SK-N-SH (cell line): Measurements from ENCODE around the gene RASSF3. TPM values are rescaled to one million over a fixed set of nuclear protein-coding genes. Genes with fewer than 3 reads are reported as not detected.
A peak's percentile ranks its signal among the peaks of the same experiment; 100 is the strongest.

ENCODE experiments used
- CTCF ChIA-PET: fragments of 300-600, 350-600 bp; formaldehyde crosslinking; extraction: SDS; loops from one replicate; lab custom pipeline; 2021; lab: Yijun Ruan, JAX
- POLR2A ChIA-PET: fragments of 350-600 bp; sonication (Branson Sonifier 250); formaldehyde crosslinking; extraction: SDS; loops from one replicate; lab custom pipeline; 2020; ENCODE audit warnings: antibody characterized with exemption, inconsistent platforms; lab: Yijun Ruan, JAX
- DNase-seq: peaks from one replicate; pipeline ENCODE4 v3.0.0; 2012
- H2AFZ ChIP-seq: fragments of 200-600 bp; sonication (generic); 2 replicates; pipeline ENCODE4 v1.8.1; 2016; ENCODE audit warnings: antibody characterized with exemption, mild to moderate bottlenecking, low read depth
- H3F3A ChIP-seq: fragments of 200-600 bp; sonication (generic); replicated peaks from 2 replicates; pipeline ENCODE3; 2016; ENCODE audit warnings: antibody characterized with exemption, mild to moderate bottlenecking; ENCODE audit not compliant: insufficient read depth
- H3K27ac ChIP-seq, 2 experiments: fragments of 200-500 bp in 1 of 2; fragments of 200-600 bp in 1 of 2; sonication (Bioruptor generic) in 1 of 2; sonication (generic), shearing (Covaris generic) in 1 of 2; 2 replicates each; pipeline versions ENCODE4 v1.5.1 to v1.6.1; 2014 to 2016; ENCODE audit warnings: low read depth in 2 of 2, inconsistent platforms in 1 of 2, low read length in 1 of 2, mild to moderate bottlenecking in 1 of 2, mixed read lengths in 1 of 2
- H3K27me3 ChIP-seq: fragments of 200-600 bp; sonication (generic), shearing (Covaris generic); 2 replicates; pipeline ENCODE4 v1.6.1; 2016; ENCODE audit warnings: mixed run types; ENCODE audit not compliant: insufficient read depth
- H3K36me3 ChIP-seq, 2 experiments: fragments of 200-500 bp in 1 of 2; fragments of 200-600 bp in 1 of 2; sonication (Bioruptor generic) in 1 of 2; sonication (generic) in 1 of 2; replicated peaks in 1 of 2; 2 replicates each; pipeline versions ENCODE3 to v1.5.1; 2014 to 2016; ENCODE audit warnings: low read length in 1 of 2, mild to moderate bottlenecking in 1 of 2; ENCODE audit not compliant: insufficient read depth in 2 of 2, control insufficient read depth in 1 of 2
- H3K4me1 ChIP-seq, 2 experiments: fragments of 200-500 bp in 1 of 2; fragments of 200-600 bp in 1 of 2; sonication (Bioruptor generic) in 1 of 2; sonication (generic), shearing (Covaris generic) in 1 of 2; 2 replicates each; pipeline versions ENCODE4 v1.5.1 to v1.6.1; 2014 to 2016; ENCODE audit warnings: low read depth in 1 of 2, low read length in 1 of 2, mixed run types in 1 of 2; ENCODE audit not compliant: insufficient read depth in 2 of 2, control insufficient read depth in 1 of 2
- H3K4me2 ChIP-seq: fragments of 200-600 bp; sonication (generic), shearing (Covaris generic); 2 replicates; pipeline ENCODE4 v1.6.1; 2017; ENCODE audit warnings: mixed run types
- H3K4me3 ChIP-seq, 2 experiments: fragments of 200-500 bp in 1 of 2; fragments of 200-600 bp in 1 of 2; sonication (Bioruptor generic) in 1 of 2; sonication (generic), shearing (Covaris generic) in 1 of 2; 2 replicates each; pipeline versions ENCODE4 v1.5.1 to v1.8.1; 2014 to 2016; ENCODE audit warnings: low read depth in 2 of 2, inconsistent platforms in 1 of 2, low read length in 1 of 2, mild to moderate bottlenecking in 1 of 2, mixed read lengths in 1 of 2, moderate library complexity in 1 of 2
- H3K79me2 ChIP-seq: fragments of 200-600 bp; sonication (generic); 2 replicates; pipeline ENCODE4 v1.8.1; 2017; ENCODE audit warnings: mild to moderate bottlenecking; ENCODE audit not compliant: insufficient read depth
- H3K9ac ChIP-seq: fragments of 200-600 bp; sonication (generic); 2 replicates; pipeline ENCODE4 v1.6.1; 2017; ENCODE audit warnings: mixed run types
- H3K9me2 ChIP-seq: fragments of 200-600 bp; sonication (generic); 2 replicates; pipeline ENCODE4 v1.6.1; 2017; ENCODE audit warnings: mixed run types
- H3K9me3 ChIP-seq: fragments of 200-600 bp; sonication (generic); 2 replicates; pipeline ENCODE4 v1.6.1; 2017; ENCODE audit warnings: mixed run types, mild to moderate bottlenecking, moderate library complexity
- H4K20me1 ChIP-seq: fragments of 200-600 bp; sonication (generic); 2 replicates; pipeline ENCODE4 v1.6.1; 2017; ENCODE audit warnings: mild to moderate bottlenecking, mixed run types; ENCODE audit not compliant: insufficient read depth
- CHD2 ChIP-seq: fragments of 150-350 bp; IDR thresholded peaks from 2 replicates; pipeline ENCODE4 v1.6.1; 2018; ENCODE audit warnings: low read length; ENCODE audit not compliant: partially characterized antibody
- ELF1 ChIP-seq: IDR thresholded peaks from 2 replicates; pipeline ENCODE4 v1.4.0; 2012
- EP300 ChIP-seq, 2 experiments: IDR thresholded peaks; 2 replicates each; pipeline versions ENCODE4 v1.4.0 to v1.6.1; 2012; ENCODE audit warnings: borderline replicate concordance in 1 of 2, low read depth in 1 of 2, low read length in 1 of 2
- FOSL2 ChIP-seq: IDR thresholded peaks from 2 replicates; pipeline ENCODE4 v1.4.0; 2012; ENCODE audit warnings: low read depth, mild to moderate bottlenecking, moderate library complexity, borderline replicate concordance
- FOXJ3 ChIP-seq: sonication (generic); formaldehyde crosslinking; IDR thresholded peaks from 2 replicates; pipeline ENCODE4 v1.5.1; 2020; ENCODE audit warnings: mild to moderate bottlenecking, missing genetic modification reagents
- GABPA ChIP-seq: IDR thresholded peaks from 2 replicates; pipeline ENCODE4 v1.4.0; 2012; ENCODE audit warnings: low read depth, mild to moderate bottlenecking
- GATA2 ChIP-seq: sonication (generic); formaldehyde crosslinking; IDR thresholded peaks from 2 replicates; pipeline ENCODE4 v1.5.0; 2020; ENCODE audit warnings: mild to moderate bottlenecking, missing genetic modification reagents
- MXI1 ChIP-seq: IDR thresholded peaks from 2 replicates; pipeline ENCODE4 v1.6.1; 2012; ENCODE audit warnings: mild to moderate bottlenecking, low read depth, low read length, improper control_type of control experiment
- NRF1 ChIP-seq: IDR thresholded peaks from 2 replicates; pipeline ENCODE4 v1.6.1; 2012; ENCODE audit warnings: low read depth, mild to moderate bottlenecking, low read length
- RCOR1 ChIP-seq: fragments of 150-350 bp; IDR thresholded peaks from 2 replicates; pipeline ENCODE4 v1.6.1; 2017; ENCODE audit warnings: antibody characterized with exemption, low read length
- SIN3A ChIP-seq: IDR thresholded peaks from 2 replicates; pipeline ENCODE4 v1.6.1; 2012; ENCODE audit warnings: low read depth, mild to moderate bottlenecking, low read length, moderate library complexity, borderline replicate concordance
- SMC3 ChIP-seq: IDR thresholded peaks from 2 replicates; pipeline ENCODE4 v1.6.1; 2012; ENCODE audit warnings: low read depth, low read length, improper control_type of control experiment
- TEAD4 ChIP-seq: IDR thresholded peaks from 2 replicates; pipeline ENCODE4 v1.4.0; 2012; ENCODE audit warnings: mild to moderate bottlenecking, borderline replicate concordance; ENCODE audit not compliant: insufficient read depth
- WGBS: methylation state at CpG from one replicate; pipeline ENCODE4 v1.1.6; 2017; ENCODE audit warnings: low lambda C conversion rate; 5-methylcytosine and 5-hydroxymethylcytosine counted together
- polyA plus RNA-seq, 3 experiments: library from polyadenylated mRNA; depleted of rRNA; stranded (reverse); fragments of >200 nt; gene quantifications; 2 replicates each; pipeline ENCODE4 v1.2.3, GENCODE V29; 2012
- TF ChIP-seq, protein P1 (sequence below): IDR thresholded peaks from 2 replicates; pipeline ENCODE4 v1.4.0; 2012; ENCODE audit warnings: low read depth, borderline replicate concordance
- TF ChIP-seq, protein P2 (sequence below): fragments of 150-350 bp; IDR thresholded peaks from 2 replicates; pipeline ENCODE4 v1.6.1; 2016; ENCODE audit warnings: mild to moderate bottlenecking, low read depth, low read length
- TF ChIP-seq, protein P3 (sequence below): fragments of 200-600 bp; sonication (generic); IDR thresholded peaks from 2 replicates; pipeline ENCODE4 v1.6.1; 2017; ENCODE audit warnings: antibody characterized with exemption, mild to moderate bottlenecking, moderate library complexity
- TF ChIP-seq, protein P4 (sequence below): IDR thresholded peaks from 2 replicates; pipeline ENCODE4 v1.4.0; 2012; ENCODE audit warnings: low read depth

Gene RASSF3
- polyA plus RNA-seq, 1 of the 3 experiments (the other 2 are of a cell fraction), result 11.1 TPM

DNA sequence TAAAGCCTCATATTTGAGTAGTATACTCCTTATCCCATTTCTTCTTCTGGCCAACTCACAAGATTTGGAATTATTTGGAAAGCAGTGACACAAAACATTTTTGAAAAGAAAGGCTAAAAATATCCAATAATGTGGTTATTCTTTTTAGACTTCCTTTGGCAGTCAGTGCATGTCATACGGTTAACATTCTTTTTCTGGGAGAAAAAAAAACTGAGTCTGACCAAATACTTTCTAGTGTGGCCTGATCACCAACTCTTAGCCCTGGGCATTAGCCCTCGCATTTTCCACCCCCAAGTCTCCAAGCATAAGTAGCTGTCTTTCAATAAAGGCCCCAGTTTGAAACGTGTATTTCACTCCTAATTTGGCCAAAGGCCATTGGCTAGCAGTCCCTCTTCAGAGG, 5.9 kb downstream of the RASSF3 start:
- Histone ChIP-seq H3K9me3 (no peaks in the 10 kb centered on the region), H3F3A (peaks cover 12% of the 10 kb centered on the region), H3K27ac (peak overlapping the region; percentile 60 to 69), H3K27me3 (no peaks in the 10 kb centered on the region), H3K4me2 (peak overlapping the region; percentile 52; the same call in 1 of the 2 replicates), H3K79me2 (peaks cover 100% of the 10 kb centered on the region), H3K9ac (0 out of 2 replicates have a peak overlapping the region, but pooled peaks have one; percentile 6), H2AFZ (0 out of 2 replicates have a peak overlapping the region, but pooled peaks have one; percentile 39), H3K9me2 (no peaks in the 10 kb centered on the region), H3K4me1 (peaks cover 9 to 25% of the 10 kb centered on the region in 2 experiments; a peak in 3 of 4 replicates), H3K4me3 (peak overlapping the region in 1 of 2 experiments; percentile 30; a peak in 1 of 4 replicates), H3K36me3 (peaks cover 0 to 8% of the 10 kb centered on the region in 2 experiments), H4K20me1 (no peaks in the 10 kb centered on the region)
- TF ChIP-seq GABPA (no peak), FOXJ3 (CRISPR knock-in tag) (no peak)
- TF ChIP-seq, protein P1, sequence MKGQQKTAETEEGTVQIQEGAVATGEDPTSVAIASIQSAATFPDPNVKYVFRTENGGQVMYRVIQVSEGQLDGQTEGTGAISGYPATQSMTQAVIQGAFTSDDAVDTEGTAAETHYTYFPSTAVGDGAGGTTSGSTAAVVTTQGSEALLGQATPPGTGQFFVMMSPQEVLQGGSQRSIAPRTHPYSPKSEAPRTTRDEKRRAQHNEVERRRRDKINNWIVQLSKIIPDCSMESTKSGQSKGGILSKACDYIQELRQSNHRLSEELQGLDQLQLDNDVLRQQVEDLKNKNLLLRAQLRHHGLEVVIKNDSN, result no peak
- TF ChIP-seq, protein P2, sequence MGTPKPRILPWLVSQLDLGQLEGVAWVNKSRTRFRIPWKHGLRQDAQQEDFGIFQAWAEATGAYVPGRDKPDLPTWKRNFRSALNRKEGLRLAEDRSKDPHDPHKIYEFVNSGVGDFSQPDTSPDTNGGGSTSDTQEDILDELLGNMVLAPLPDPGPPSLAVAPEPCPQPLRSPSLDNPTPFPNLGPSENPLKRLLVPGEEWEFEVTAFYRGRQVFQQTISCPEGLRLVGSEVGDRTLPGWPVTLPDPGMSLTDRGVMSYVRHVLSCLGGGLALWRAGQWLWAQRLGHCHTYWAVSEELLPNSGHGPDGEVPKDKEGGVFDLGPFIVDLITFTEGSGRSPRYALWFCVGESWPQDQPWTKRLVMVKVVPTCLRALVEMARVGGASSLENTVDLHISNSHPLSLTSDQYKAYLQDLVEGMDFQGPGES, result no peak
- TF ChIP-seq, protein P3, sequence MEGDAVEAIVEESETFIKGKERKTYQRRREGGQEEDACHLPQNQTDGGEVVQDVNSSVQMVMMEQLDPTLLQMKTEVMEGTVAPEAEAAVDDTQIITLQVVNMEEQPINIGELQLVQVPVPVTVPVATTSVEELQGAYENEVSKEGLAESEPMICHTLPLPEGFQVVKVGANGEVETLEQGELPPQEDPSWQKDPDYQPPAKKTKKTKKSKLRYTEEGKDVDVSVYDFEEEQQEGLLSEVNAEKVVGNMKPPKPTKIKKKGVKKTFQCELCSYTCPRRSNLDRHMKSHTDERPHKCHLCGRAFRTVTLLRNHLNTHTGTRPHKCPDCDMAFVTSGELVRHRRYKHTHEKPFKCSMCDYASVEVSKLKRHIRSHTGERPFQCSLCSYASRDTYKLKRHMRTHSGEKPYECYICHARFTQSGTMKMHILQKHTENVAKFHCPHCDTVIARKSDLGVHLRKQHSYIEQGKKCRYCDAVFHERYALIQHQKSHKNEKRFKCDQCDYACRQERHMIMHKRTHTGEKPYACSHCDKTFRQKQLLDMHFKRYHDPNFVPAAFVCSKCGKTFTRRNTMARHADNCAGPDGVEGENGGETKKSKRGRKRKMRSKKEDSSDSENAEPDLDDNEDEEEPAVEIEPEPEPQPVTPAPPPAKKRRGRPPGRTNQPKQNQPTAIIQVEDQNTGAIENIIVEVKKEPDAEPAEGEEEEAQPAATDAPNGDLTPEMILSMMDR, result no peak
- ChIA-PET CTCF (interaction anchor here (0.7 to 1.7 kb wide), 3 partner anchors 11 to 81 kb away, joined by 3 to 8 read pairs (median 3); no protein-coding TSS in a partner anchor), POLR2A (no interaction called here)
- WGBS, result 40% methylated on average over 3 of the region's 3 CpGs
- DNase-seq, result no peak

DNA sequence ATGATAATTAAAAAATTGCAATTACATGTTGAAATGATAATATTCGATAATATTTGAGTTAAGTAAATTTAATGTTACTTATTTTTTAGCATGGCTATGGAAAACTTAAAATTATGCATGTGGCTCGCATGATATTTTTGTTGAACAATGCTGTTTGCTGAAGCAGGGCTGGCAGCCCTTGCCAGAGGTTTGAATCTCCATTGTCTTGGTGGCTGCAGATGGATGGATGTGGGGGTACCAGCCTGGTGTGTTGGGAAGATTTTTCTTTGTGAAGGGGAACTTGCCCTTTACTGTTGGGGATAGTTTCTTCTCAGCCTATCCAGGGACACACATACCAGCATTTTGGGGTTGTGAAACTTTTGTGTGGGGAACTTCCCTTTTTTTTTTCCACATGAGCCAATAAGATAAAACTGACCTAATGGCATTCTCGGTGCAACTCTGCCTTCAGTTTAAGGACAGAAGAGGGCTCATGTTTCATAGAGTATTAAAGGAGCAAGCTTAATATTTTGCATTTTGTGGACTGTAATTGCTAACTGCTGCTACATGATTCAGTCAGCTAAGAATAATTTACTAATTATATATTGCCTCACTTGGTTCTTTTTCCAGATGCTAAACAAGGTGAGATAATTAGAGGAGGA, 8.8 kb downstream of the RASSF3 start:
- peak overlapping the region; percentile 2 to 40; a peak in 3 of 4 replicates for H3K27ac ChIP-seq
- WGBS, result 64% methylated on average over 3 of the region's 3 CpGs

More for the DNA sequence above, 8.8 kb downstream of the RASSF3 start:
- Histone ChIP-seq H3K4me1 (peaks cover 2 to 15% of the 10 kb centered on the region in 2 experiments; a peak in 2 of 4 replicates), H3K79me2 (peaks cover 100% of the 10 kb centered on the region), H3K4me3 (no peak overlapping the region)
- no peak for TF ChIP-seq GATA2
- no peak for TF ChIP-seq TEAD4
- no peak for TF ChIP-seq RCOR1
- TF ChIP-seq ELF1, result no peak
- TF ChIP-seq, protein P4, sequence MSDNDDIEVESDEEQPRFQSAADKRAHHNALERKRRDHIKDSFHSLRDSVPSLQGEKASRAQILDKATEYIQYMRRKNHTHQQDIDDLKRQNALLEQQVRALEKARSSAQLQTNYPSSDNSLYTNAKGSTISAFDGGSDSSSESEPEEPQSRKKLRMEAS, result no peak
- TF ChIP-seq, protein P1, result no peak
- TF ChIP-seq CHD2, result no peak
- TF ChIP-seq SIN3A, result no peak
- TF ChIP-seq SMC3, result no peak
- TF ChIP-seq MXI1, result no peak
- TF ChIP-seq, protein P3, result no peak
- no peak for TF ChIP-seq GABPA
- TF ChIP-seq FOSL2, result no peak
- TF ChIP-seq EP300 (IDR thresholded peaks at IDR 0.05; ENCODE audit: borderline replicate concordance in 1 of 2, low read depth in 1 of 2, low read length in 1 of 2), result no peak
- no peak for TF ChIP-seq FOXJ3 (CRISPR knock-in tag)
- no peak for TF ChIP-seq NRF1
- TF ChIP-seq, all 33 proteins: peak for 0
- Histone ChIP-seq H2AFZ (no peak overlapping the region), H4K20me1 (no peaks in the 10 kb centered on the region), H3K4me2 (0 out of 2 replicates have a peak overlapping the region, but pooled peaks have one; percentile 0), H3K9ac (no peak overlapping the region), H3F3A (peaks cover 13% of the 10 kb centered on the region), H3K36me3 (peaks cover 0 to 6% of the 10 kb centered on the region in 2 experiments), H3K27me3 (no peaks in the 10 kb centered on the region), H3K9me2 (no peaks in the 10 kb centered on the region), H3K9me3 (no peaks in the 10 kb centered on the region)
- POLR2A ChIA-PET, result no interaction called here
- CTCF ChIA-PET, result interaction anchor here (1.6 kb wide), 1 partner anchor 79 kb away, joined by 3 read pairs; no protein-coding TSS in a partner anchor
- no peak for DNase-seq
